Suppressor macrophage treated with lipopolysaccharide for 1 hour (primary cell): ENCODE results near the gene RHBDD3.

Experiments used
- DNase-seq, 3 donors: peaks; one replicate each; pipeline ENCODE4 v3.0.0-alpha.2; 2020 to 2022

Gene RHBDD3

GRCh38 chr22:29306175-29306834, 38.5 kb upstream of the RHBDD3 start, which contains the start of gene GAS2L1:
TSS of gene GAS2L1 (plus strand) at chr22:29306650. CDS start at chr22:29308106, 1,456 bp downstream.
- DNase-seq: peak; percentile 70 to 91 (median 82)

GRCh38 chr22:29305836-29306174, 38.0 kb upstream of the RHBDD3 start:
- DNase-seq: no peak

- no peak for DNase-seq
Measured at GRCh38 chr22:29302681-29303465, 35.1 kb upstream of the RHBDD3 start.

GRCh38 chr22:29302402-29302680, 34.6 kb upstream of the RHBDD3 start:
- DNase-seq: no peak

- no peak for DNase-seq
Measured at GRCh38 chr22:29301716-29302401, 34.1 kb upstream of the RHBDD3 start.

- no peak for DNase-seq
Measured at GRCh38 chr22:29300807-29301601, 33.2 kb upstream of the RHBDD3 start.

- DNase-seq: no peak
Measured at GRCh38 chr22:29300467-29300806, 32.7 kb upstream of the RHBDD3 start.

- no peak for DNase-seq
Measured at GRCh38 chr22:29299136-29299900, 31.5 kb upstream of the RHBDD3 start.

- no peak for DNase-seq
Measured at GRCh38 chr22:29298641-29299040, 30.9 kb upstream of the RHBDD3 start.

- no peak for DNase-seq
Measured at GRCh38 chr22:29292379-29292778, 24.6 kb upstream of the RHBDD3 start.

GRCh38 chr22:29291215-29291614, 23.4 kb upstream of the RHBDD3 start:
- no peak for DNase-seq

- DNase-seq: no peak
Measured at GRCh38 chr22:29290061-29290460, 22.3 kb upstream of the RHBDD3 start.

- no peak for DNase-seq
Measured at GRCh38 chr22:29288837-29289236, 21.1 kb upstream of the RHBDD3 start.

- no peak for DNase-seq
Measured at GRCh38 chr22:29284196-29284595, 16.4 kb upstream of the RHBDD3 start.

GRCh38 chr22:29277927-29278326, 10.1 kb upstream of the RHBDD3 start:
- no peak for DNase-seq

GRCh38 chr22:29275819-29276565, 8.2 kb upstream of the RHBDD3 start:
- DNase-seq: no peak

- DNase-seq: peak in 1 of 3 donors; percentile 14
Measured at GRCh38 chr22:29275167-29275566, 7.4 kb upstream of the RHBDD3 start.

- DNase-seq: no peak
Measured at GRCh38 chr22:29272624-29273023, 4.8 kb upstream of the RHBDD3 start.

- peak in 2 of 3 donors; percentile 34 to 36 for DNase-seq
Measured at GRCh38 chr22:29270475-29271271, 2.9 kb upstream of the RHBDD3 start.

GRCh38 chr22:29269731-29270474, 2.1 kb upstream of the RHBDD3 start:
- peak in 2 of 3 donors; percentile 18 to 32 for DNase-seq
